HG03469 (cell line): ENCODE results near the gene BARX2.
A peak's percentile ranks its signal among the peaks of the same experiment; 100 is the strongest.

Source experiments
- ATAC-seq: cut with Tn5 transposase; IDR thresholded peaks from one replicate; pipeline ENCODE4 v1.9.1; 2021; ENCODE audit warnings: mild to moderate bottlenecking, moderate library complexity, moderate number of reproducible peaks; ENCODE audit not compliant: unreplicated experiment

Gene BARX2

DNA sequence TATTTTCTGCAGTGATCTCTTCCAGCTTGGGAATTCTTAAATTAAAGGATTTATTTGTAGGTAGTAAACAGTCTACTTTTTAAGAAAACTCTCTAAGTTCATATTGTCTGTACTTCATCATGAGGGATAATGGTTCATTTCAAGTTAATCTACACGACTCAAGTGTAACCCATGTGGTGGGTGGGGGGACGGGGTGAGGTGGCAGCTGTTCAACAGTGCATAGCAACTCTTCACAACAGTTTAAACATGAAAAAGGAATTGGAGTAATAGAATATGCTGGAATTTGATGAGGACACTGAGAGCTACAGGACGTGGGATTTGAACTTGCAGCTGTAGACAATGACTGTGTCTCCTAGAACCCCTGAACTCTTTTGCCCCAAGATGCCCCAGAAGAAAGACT is 20.8 kb downstream of the BARX2 start:
- ATAC-seq: no peak

DNA sequence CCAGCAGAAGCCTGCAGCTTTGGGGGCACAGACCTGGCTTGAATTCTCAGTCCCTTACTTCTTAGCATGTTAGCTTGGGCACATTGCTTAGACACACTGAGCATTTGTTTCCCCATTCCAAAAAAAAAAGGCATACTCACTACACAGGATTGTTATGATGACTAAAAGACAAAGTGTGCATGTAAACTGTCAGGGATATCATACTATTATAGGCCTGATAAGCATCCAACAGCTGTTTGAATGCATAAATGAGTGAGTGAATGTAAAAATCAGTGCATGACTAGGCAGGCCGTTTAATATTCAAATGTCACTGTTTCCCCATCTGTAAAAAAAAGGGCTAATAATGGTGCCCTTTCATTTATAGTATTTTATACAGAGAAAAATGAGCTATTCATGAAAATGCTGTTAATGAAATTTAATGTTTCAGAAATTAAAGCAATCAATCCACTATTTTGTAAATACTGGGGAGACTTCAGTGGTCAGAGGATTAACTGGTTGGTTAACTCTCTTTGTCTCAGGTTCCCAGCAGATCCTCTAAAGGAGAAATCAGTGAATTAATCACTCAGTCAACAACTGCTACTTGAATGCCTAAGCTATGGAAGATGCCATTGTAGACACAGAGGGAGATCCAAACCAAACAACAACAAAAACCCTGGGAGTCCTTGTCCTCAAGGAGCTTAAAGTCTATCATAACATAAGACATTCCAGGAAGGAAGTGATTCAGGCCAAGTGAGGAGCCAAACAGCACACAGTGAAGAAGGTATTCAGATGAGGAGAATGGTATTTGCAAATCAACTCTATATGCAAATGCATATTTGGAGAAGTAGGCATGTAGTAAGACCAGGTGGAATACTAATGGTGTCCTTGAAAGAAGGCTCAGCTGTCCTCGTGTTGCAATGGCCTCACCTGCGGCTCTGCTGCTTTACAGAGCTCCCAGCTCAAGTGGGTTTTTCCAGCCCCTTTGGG is 26.8 kb downstream of the BARX2 start:
- ATAC-seq: no peak

DNA sequence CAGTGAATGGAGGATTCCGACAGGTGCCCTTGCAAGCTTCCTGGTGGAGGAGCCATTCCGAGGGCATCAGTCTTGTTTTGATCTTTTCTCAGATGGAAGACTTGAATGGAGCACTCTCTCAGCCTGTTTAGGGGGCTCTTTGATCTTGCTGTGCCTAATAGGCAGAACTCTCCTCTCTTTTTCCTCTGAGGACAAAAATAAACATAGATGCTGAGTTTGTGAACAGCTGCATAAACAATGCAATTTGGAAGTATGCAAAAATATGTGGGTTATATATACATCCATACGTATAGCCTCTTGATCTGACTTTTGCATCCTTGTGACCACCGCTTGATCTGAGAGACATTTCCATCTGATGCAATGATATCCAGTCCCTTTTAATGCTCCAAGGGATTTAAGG is 29.1 kb downstream of the BARX2 start:
- ATAC-seq: no peak

DNA sequence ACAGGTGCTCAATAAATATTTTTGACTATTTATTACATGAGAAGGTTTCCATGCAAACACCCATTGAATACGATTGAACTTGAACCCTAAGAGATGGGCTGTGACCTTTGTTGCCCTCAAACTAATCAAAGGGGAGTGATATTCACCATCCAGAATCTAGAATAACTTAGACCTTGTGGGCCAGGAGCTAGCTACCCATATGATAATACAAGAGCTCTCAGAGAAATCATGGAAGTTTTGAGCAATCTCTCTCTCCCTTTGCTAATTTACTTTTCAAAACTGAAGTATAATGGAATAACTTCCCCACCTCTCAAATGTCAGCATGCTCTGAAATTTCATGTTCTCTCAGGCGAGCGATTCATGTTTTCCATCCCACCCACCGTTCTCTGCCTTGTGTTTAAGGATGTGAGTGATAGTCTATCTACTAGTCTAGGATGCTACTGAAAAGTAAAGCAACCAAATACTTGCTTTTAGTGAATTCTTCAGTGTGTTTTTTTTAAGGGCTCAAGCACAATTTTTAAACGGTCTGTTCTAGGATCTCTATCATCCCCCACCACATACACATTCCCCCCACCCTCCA is 33.3 kb downstream of the BARX2 start:
- no peak for ATAC-seq

DNA sequence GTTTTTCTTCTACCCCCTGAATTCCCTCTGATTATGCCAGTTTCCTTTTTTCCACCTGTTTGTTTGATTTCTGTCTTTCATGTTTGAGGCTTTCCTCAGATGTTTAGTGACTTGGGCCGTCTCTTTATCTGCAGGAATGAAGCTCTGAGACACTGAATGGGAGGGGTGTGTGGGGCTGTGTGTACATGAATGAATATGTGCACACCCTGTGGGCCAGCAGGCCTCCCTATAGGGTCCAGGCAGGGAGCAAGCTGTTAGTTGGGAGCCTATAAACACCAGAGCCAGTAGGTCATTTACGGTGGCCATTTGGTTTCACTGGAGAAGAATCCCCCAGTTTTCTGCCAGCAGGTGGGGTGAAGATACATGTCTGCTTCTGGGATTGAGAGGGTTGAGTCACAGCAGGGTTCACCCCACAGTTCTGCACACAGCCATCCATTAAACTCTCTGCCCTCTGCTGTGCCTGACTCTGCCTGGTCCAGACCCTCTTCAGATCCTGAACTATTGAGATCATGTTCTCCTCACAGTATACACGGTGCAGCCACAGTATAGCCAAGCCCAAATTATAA is 34.8 kb downstream of the BARX2 start:
- no peak for ATAC-seq

DNA sequence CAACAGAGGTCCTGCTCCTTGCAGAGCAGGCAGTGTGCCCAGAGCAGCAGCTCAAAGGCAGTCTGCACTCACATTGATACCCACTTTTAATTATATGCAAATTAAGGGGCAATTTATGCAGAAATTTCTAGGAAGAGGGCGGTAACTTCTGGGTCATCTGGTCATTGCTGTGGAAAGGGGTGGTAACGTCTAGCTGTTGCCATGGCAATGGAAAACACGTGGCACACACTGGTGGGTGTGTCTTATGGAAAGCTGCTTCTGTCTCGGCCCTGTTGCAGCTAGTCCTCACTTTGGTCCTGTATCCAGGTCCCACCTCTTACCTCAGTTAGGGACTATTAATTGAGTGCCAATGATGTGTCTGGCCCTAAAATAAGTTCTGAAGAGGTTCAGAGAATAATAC is 36.8 kb downstream of the BARX2 start:
- no peak for ATAC-seq

DNA sequence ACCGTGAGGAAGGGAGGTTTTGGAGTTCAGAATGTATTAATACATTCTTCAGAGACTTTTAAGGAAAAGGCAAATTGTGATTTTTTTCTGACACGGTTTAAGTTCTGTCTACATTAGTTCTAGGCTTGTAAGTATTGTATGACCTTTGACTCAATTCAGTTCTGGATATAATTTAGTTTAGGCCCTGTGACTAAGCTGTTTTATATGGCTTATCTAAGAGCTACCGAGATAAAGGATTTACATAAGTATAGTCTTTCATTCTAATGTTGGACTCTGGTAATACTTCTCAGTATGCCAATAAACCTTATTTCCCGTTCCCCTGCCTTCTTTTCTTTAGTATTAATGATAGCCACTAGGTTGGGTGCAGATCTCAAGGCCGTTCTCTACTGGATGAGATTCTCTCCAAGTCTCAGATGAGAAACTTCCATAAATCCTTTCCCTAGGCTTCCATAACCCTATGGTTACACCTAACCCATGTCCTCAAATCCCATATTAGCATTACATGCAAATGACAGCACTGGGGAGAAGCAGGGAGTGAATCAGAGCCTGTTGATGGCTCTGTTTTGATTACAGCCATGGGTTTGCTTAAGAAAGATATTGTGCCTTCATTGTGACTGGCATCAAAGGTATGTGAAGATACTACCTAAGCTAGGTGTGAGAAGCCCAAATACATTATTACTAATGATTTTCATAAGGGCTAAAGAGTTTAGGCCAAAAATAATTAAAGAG is 38.7 kb downstream of the BARX2 start:
- ATAC-seq: no peak

DNA sequence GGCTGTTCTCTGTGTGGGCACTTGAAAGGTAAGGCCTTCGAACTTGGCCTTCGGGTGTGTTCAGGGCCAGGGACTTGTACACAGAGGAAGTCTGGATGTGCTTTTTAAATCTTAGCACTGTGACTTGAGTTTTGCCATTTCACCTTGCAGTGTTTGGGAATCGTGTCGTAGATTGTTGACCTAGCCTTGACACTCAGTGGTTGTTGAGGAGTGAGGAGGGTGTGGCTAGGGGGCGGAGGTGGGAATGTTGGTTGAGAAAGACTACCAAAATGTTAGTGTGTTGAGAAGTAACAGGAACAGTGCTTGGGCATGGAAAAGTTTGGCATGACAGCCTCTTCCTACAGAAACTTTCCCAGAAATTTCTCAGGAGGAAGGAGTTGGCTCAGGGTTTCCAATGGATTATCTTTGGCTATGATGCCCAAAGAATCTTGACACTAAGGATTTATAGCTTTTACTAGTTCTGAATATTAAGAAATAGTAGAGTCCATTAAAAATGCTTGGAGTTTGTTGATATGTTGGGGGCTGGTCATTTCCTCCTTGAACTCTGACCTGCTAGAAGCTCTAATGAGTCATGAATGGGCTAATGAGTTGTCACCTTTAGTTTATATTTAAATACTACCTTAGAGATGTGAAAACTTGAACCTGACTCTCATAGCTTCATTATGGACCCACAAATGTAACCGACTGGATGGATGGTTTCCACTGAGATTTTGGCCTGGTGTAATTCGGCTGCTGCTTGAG is 40.6 kb downstream of the BARX2 start:
- ATAC-seq: no peak

DNA sequence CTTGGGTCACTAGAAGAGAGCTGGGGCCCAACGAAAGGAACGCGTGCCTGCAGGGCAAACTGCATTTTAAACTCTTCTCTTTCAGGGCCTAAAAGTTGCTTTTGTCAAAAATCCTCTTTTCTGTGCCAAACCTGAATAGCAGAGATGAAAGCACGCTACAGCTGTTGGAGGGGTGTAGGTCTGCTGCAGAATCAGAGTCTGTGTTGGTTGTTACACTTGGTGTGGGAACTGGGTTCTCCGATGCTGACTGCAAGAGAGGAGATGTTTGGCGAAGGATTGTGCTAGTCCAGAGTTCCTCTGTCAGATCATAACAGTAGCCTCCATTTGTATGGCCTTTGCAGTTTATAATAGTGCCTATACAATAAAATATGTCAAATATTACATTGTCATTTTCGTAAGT is 41.8 kb downstream of the BARX2 start:
- ATAC-seq: no peak

DNA sequence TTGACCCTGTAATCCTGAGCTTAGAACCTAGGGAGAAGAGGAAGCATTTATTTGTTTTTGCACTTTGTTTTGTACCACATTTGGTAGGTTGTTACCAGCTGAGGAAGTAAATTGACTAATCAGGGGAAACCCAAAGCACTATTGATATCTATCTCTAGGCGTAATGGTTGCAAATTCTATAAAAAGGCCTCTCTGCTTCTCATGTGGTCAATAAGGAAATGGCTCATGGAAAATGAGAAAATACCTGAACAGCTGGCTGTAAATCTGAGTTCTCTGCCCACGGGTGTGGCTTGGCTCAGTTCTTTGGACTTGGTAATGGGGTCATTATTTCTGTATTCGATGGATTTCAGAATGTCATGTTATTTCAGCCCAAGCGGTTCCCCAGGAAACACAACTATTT is 42.4 kb downstream of the BARX2 start:
- ATAC-seq: peak; percentile 87

DNA sequence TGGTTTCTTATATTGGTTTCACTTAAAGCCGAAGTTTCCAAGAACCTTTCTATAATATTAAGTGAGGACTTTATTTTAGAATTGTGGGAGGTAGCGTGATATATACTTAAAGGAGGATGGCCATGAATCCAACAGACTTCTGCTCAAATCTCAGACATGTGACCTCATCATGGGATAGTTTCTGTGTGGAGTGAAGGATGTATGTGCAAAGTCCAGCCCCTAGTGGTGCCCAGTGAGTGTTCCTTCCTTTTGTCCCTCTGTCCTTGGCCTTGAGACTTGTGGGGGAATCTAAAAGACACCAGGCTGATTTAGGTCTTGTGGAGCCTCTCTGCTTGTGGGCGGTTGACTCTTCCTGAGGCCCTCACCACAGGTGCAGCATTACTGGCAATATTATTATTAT is 43.7 kb downstream of the BARX2 start:
- ATAC-seq: no peak

DNA sequence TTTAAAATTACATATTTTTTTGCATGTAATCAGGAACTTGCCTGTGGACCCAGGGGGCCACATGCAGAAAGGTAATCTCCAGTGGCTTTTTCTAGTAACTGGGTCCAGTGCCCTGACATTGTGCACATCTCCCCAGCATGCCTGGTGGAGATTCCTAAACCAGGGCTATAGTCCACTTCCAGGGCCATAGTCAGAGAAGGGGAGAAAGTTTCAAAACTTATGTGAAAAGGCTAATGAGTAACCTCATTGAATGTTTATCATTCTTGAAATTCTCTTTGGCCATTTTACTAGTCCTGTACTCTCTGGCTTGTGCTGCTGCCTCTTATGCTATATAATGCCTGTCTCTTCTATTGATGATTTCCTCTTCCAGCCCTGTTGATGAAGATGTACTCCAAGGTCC is 47.8 kb downstream of the BARX2 start:
- ATAC-seq: no peak

DNA sequence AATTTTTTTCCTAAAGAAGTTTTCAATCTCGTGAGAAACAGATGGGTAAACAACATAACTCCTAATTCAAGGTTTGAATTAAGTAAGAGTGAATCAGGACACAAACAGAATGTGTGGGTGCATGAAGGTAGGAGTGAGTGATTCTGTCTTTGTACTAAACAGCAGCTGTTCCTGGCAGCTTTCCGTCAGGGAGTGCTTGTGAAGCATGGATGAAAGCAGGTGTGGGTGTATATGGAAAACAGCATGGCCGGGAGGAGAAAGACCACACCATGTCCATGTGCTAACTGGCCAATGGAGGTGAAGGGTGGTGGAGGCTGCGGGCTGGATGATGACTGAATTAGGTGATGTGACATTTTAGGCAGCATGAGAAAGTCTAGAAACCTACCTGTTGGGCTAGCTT is 49.6 kb downstream of the BARX2 start:
- no peak for ATAC-seq

DNA sequence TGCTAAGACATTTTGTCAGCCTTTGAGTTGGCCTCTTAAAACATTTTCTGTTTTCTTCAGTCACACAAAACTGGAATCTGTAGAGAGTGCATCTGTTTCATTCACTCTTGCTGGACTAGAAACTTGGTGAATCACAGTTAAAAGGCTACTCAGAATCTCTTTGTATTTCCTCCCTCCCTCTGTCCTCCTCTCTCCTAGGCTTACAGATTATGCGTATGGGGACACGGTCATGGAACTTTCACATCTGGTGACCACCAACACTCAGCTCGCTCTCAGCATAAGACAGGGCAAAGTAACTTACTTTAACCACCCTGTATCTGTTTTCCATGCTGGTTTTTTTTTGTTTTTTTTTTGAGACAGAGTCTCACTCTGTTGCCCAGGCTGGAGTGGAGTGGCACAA is 50.4 kb downstream of the BARX2 start:
- ATAC-seq: no peak

DNA sequence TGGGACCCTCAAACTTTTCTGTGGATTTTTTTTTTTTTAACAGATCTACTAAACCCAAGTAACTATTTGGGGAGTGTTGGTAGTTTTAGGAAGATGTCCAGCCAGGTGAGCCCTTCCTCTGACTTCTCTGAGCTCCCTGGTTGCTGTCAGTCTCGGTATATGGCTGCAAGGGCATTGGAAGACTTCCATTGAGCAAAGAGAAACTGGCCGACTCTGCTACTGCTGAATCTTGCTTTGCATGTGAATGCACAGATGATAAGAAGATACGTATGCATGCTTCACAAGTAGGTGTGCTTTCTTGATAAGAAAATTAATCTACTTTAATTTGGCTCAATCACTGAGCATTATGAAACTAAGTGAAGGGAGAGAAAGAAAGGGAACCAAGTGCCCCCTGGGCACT is 51.1 kb downstream of the BARX2 start:
- ATAC-seq: no peak

DNA sequence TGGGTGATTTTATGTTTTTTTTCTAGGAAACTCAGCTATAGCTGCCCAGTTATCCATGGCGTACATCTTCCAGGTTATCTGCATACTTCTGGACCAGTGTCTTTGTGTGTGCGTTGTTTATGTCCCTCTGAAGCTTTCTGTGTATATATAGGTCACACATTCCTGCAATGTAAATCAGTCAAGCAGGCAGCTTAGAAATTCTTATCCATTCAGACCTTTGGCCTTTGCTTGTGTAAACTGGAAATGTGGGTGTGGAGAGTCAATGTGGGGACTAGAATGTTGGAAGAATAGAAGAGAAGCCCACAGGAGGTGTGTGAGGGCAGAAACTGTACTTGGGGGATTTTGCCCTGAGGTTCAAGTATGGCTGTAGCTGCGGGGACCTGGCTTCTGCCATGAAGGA is 51.7 kb downstream of the BARX2 start:
- no peak for ATAC-seq

DNA sequence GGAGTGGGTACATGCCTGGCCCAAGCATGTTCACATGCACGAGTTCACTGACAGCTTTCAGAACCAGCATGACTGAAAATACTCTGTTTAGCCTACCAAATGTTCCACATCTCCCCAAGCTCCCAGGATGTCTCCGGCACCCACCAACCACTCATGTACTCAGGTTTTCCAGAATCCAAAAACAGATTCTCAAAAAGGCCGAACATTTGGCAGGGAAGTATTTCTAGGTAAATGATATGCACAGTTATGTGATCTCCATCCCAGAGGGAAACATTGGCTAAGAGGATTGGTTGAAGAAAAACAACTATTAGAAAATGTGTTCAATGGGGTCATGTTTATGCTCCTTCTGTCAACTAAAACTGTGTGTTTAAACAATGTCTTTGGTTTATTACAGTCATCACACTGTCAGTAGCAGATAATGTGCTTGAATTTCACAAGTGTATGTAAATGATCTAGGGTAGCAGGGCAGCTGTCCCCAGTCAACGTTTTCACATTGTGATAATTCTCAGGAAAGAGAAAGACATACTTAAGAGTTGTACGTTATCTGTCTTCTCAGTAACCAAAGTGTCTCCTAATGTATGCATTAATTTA is 52.3 kb downstream of the BARX2 start:
- ATAC-seq: no peak

DNA sequence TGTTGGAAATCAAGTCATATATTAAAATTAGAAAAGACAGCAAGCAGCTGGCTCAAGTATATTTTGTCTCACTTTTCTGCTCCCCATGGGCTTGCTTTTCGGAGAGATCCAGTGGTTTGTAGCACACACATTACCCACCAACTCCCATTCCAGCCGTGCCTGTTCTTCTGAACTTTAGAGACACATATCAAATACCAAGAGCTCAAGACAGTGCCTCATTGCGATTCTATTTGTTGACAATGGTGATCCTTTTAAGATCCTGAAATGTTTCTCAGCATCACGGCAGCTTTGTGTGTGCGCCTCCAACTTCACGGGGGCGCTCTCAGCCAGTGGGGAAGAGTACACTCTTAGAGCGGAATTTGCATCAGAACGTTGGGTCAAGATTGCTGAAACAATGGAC is 52.9 kb downstream of the BARX2 start:
- no peak for ATAC-seq

DNA sequence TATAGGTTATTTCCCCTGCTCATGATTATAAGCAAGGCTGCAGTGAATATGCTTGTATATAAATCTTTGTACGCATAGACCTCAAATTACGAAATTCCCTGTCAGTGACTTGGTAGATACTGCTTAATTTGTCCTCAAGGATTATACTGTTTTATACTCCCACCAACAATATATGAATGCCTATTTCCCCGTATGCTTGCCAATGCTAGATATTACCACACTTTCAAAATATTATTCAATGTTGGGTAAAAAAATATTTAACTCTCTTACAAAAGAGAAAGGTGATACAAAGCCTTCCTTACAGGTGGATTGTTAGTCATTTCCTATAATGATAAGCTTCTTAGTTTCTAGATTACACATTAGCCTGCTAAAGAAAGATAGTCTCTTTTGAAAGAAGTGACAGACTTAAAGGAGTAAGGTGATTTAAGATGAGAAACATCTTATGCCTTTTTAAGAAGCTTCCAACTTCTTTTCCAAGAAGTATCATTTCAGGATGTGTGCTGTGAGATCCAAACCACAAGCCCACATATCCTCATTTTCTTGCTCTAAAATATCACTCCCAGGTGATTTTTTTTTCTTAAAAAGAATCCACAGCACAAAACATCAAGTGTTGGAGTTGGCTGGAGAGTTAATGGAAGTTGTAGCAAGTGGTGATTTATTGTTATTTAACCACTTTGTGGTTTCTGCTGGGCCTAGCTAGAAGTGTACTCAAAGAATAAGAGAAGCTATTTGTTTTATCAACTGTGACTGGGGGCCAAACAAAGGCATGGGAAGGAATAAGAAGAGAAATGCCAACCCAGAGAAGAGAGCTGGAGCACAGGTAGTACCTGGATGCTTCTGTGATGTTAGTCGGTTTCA is 59.2 kb downstream of the BARX2 start:
- no peak for ATAC-seq
